ENCODE measurements around the gene ADAMTS15. TPM values are rescaled to one million over a fixed set of nuclear protein-coding genes. Genes with fewer than 3 reads are reported as not detected.

Gene ADAMTS15
- under 1 TPM in 1 of 3 donors, not detected in 2; 0.20 TPM for total RNA-seq
- 0.02 TPM for total RNA-seq (2013)

- no peaks in the 10 kb centered on the region for H3K36me3 Mint-ChIP-seq
- Histone ChIP-seq H3K27ac (ENCODE audit: low read length) (no peak within 1 kb of the TSS), H3K36me3 (ENCODE audit: control insufficient read depth, insufficient read depth, low read length) (no peaks in the 10 kb centered on the region), H3K4me1 (ENCODE audit: control insufficient read depth, insufficient read depth, low read length) (peaks cover 20% of the 10 kb centered on the region), H3K4me3 (ENCODE audit: low read length) (peak within 1 kb of the TSS; percentile 17), H3K9me3 (ENCODE audit: control insufficient read depth, insufficient read depth, low read length) (no peaks in the 10 kb centered on the region), H3K27me3 (ENCODE audit: control insufficient read depth, insufficient read depth, low read length) (peaks cover 14% of the 10 kb centered on the region)
- peak in 1 of 2 donors; percentile 19 for DNase-seq
- no peak within 1 kb of the TSS for H3K27ac Mint-ChIP-seq
- peaks cover 5 to 17% of the 10 kb centered on the region in 2 donors for H3K4me1 Mint-ChIP-seq
- WGBS (ENCODE audit: insufficient coverage), result 2% methylated on average over 73 of the region's 75 CpGs
- peaks cover 33 to 41% of the 10 kb centered on the region in 2 donors for H3K27me3 Mint-ChIP-seq (ENCODE audit: low read depth in 2 of 2)
- no peaks in the 10 kb centered on the region for H3K9me3 Mint-ChIP-seq
- ATAC-seq, result peak; percentile 68 to 83 (median 71)
- intact Hi-C loops (cut with micrococcal nuclease), result no loop called here
- TF ChIP-seq CTCF (IDR thresholded peaks at IDR 0.05), result no peak
- peak within 1 kb of the TSS; percentile 82 for H3K4me3 Mint-ChIP-seq
Observed at GRCh38 chr11:130448416-130449309, at the start of gene ADAMTS15. Gene ADAMTS15, plus strand, starts transcription at chr11:130448645. Its CDS starts 329 bp downstream, at chr11:130448974.

GRCh38 chr11:130399196-130399595, 49.2 kb upstream of the ADAMTS15 start:
- peaks cover 17% of the 10 kb centered on the region in 2 donors for H3K4me1 Mint-ChIP-seq
- no peaks in the 10 kb centered on the region for H3K9me3 Mint-ChIP-seq
- no peak overlapping the region for H3K27ac Mint-ChIP-seq
- DNase-seq (no peak), ATAC-seq (no peak)
- H3K27me3 ChIP-seq (ENCODE audit: control insufficient read depth, insufficient read depth, low read length), result no peaks in the 10 kb centered on the region
- no peaks in the 10 kb centered on the region for H3K36me3 ChIP-seq (ENCODE audit: control insufficient read depth, insufficient read depth, low read length)
- H3K4me3 ChIP-seq (ENCODE audit: low read length), result no peak overlapping the region
- H3K4me1 ChIP-seq (ENCODE audit: control insufficient read depth, insufficient read depth, low read length), result peaks cover 11% of the 10 kb centered on the region
- 84% methylated on average over 2 of the region's 2 CpGs for WGBS (ENCODE audit: insufficient coverage)
- TF ChIP-seq CTCF (IDR thresholded peaks at IDR 0.05), result no peak
- no peak overlapping the region for H3K4me3 Mint-ChIP-seq
- no peak overlapping the region for H3K27ac ChIP-seq (ENCODE audit: low read length)
- no peaks in the 10 kb centered on the region for H3K36me3 Mint-ChIP-seq
- H3K27me3 Mint-ChIP-seq (ENCODE audit: low read depth in 2 of 2), result peaks cover 34 to 48% of the 10 kb centered on the region in 2 donors
- intact Hi-C loops (cut with micrococcal nuclease), result no loop called here
- H3K9me3 ChIP-seq (ENCODE audit: control insufficient read depth, insufficient read depth, low read length), result no peaks in the 10 kb centered on the region

- no peaks in the 10 kb centered on the region for H3K27me3 ChIP-seq (ENCODE audit: control insufficient read depth, insufficient read depth, low read length)
- ATAC-seq, result peak in 1 of 3 donors; percentile 22
- peak overlapping the region in 1 of 2 donors; percentile 23 for H3K27ac Mint-ChIP-seq
- no peaks in the 10 kb centered on the region for H3K36me3 ChIP-seq (ENCODE audit: control insufficient read depth, insufficient read depth, low read length)
- H3K9me3 Mint-ChIP-seq, result no peaks in the 10 kb centered on the region
- no peaks in the 10 kb centered on the region for H3K36me3 Mint-ChIP-seq
- H3K4me1 ChIP-seq (ENCODE audit: control insufficient read depth, insufficient read depth, low read length), result peaks cover 11% of the 10 kb centered on the region
- 22% methylated on average over 10 of the region's 13 CpGs for WGBS (ENCODE audit: insufficient coverage)
- H3K27me3 Mint-ChIP-seq (ENCODE audit: low read depth in 2 of 2), result peaks cover 31 to 41% of the 10 kb centered on the region in 2 donors
- no peak overlapping the region for H3K4me3 ChIP-seq (ENCODE audit: low read length)
- H3K27ac ChIP-seq (ENCODE audit: low read length), result no peak overlapping the region
- H3K4me1 Mint-ChIP-seq, result peaks cover 17 to 18% of the 10 kb centered on the region in 2 donors
- no peak overlapping the region for H3K4me3 Mint-ChIP-seq
- no peaks in the 10 kb centered on the region for H3K9me3 ChIP-seq (ENCODE audit: control insufficient read depth, insufficient read depth, low read length)
- intact Hi-C loops (cut with micrococcal nuclease), result no loop called here
- DNase-seq, result no peak
- no peak for TF ChIP-seq CTCF (IDR thresholded peaks at IDR 0.05)
Observed at GRCh38 chr11:130400781-130401483, 47.5 kb upstream of the ADAMTS15 start.

All from natural killer cell (primary cell).